Right lobe of liver (tissue), 6 donors: ENCODE data around the gene WWC2. TPM values are rescaled to one million over a fixed set of nuclear protein-coding genes. Genes with fewer than 3 reads are reported as not detected.
A peak's percentile ranks its signal among the peaks of the same experiment; 100 is the strongest.

Source experiments
- ATAC-seq, 4 donors: fragments of 200-7000 bp; cut with Tn5 transposase; one replicate each; pipeline ENCODE4 v1.9.1; 2020; ENCODE audit warnings: mild to moderate bottlenecking in 4 of 4, moderate library complexity in 4 of 4
- DNase-seq, 3 donors: peaks; one replicate each; pipeline ENCODE4 v3.0.0-alpha.2; 2020
- H3K27ac ChIP-seq, 3 donors: fragments of 200-600 bp; one replicate each; pipeline ENCODE4 v1.8.0; 2022
- H3K27me3 ChIP-seq, 2 donors: fragments of 200-600 bp; one replicate each; pipeline ENCODE4 v1.8.0; 2022
- H3K36me3 ChIP-seq, 4 donors: fragments of 200-600 bp; sonication (generic) in 1 of 4; one replicate each; pipeline versions ENCODE4 v1.5.1 to v1.8.0; 2017 to 2022; ENCODE audit warnings: control low read depth in 1 of 4
- H3K4me1 ChIP-seq, 4 donors: fragments of 200-600 bp; sonication (generic) in 1 of 4; one replicate each; pipeline versions ENCODE4 v1.5.1 to v1.8.0; 2017 to 2022; ENCODE audit warnings: control low read depth in 1 of 4
- H3K4me3 ChIP-seq, 3 donors: fragments of 200-600 bp; one replicate each; pipeline ENCODE4 v1.8.0; 2022
- H3K9me3 ChIP-seq, 4 donors: fragments of 200-600 bp; sonication (generic) in 1 of 4; one replicate each; pipeline versions ENCODE4 v1.5.1 to v1.8.0; 2017 to 2022; ENCODE audit warnings: control low read depth in 1 of 4
- POLR2A ChIP-seq: fragments of 450-650 bp; IDR thresholded peaks from one replicate; pipeline ENCODE4 v1.6.1; 2017; ENCODE audit warnings: antibody characterized with exemption, mild to moderate bottlenecking
- WGBS: methylation state at CpG from one replicate; pipeline ENCODE4 v1.1.6; 2018; ENCODE audit warnings: low coverage, low lambda C conversion rate; ENCODE audit not compliant: insufficient coverage; ENCODE audit errors: missing lambda C conversion rate; 5-methylcytosine and 5-hydroxymethylcytosine counted together
- intact Hi-C, 2 donors: fragments of 100-400 bp; cut with DNase I; formaldehyde crosslinking; loops; one replicate each; pipeline versions ENCODE4 v1.11.2 to v1.14.1; 2022
- total RNA-seq, 6 experiments: library from RNA; depleted of rRNA in 2 of 6; stranded (reverse); fragments of >200 nt in 2 of 6; fragmentation: NEBNext Ultra II Directional in 3 of 6; extraction: Animal tissue kit (Norgen Biotek cat#: 25700) in 3 of 6; gene quantifications; one replicate each; pipeline versions ENCODE4 v1.1.0 to v1.2.4, GENCODE V29; 2016 to 2023
- TF ChIP-seq, protein P1 (sequence below), 4 donors: fragments of 200-600 bp in 3 of 4; fragments of 450-650 bp in 1 of 4; IDR thresholded peaks; one replicate each; pipeline versions ENCODE4 v1.5.1 to v1.8.0; 2016 to 2022; ENCODE audit warnings: antibody characterized with exemption in 4 of 4, mild to moderate bottlenecking in 2 of 4
- donor health status: DM: no; HTN: yes; CAD: no.
- donor health status: DM: no; HTN: no; CAD: no.
- donor health status: DM: no; HTN: no; CAD: no.
- donor health status: DM: no; HTN: yes; CAD: no.
- donor health status: DM: no; HTN: yes; CAD: no.

WWC2 gene
- total RNA-seq, 6 experiments from 2014 or later = 19.5 to 48.9 (median 34.4) TPM

DNA sequence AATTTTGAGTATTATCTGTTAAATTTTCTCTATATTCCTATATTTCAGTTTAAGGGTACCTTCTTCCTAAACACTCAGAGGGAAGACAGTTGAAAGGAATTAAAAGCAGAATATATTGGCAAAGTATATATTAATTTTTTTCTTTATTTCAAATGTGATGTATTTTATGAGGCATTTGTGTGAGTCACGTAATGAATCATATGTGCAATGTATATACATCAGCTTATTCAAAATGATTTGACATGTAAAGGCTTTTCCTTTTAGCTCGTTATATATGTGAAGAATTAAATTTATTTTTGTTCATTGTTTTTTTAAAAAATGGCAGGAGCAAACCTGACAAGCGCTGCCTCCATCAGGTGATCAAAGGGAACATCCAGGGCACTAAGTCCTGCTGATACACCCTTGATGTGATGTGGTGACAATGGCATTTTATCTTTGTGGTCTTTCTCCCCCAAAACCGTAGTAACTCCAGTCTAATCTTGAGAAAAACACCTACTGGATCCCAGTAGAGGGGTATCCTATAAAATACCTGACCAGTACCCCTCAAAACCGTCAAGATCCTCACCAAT, 8.9 kb downstream of the WWC2 start:
- intact Hi-C loops = no loop called here
- Histone ChIP-seq H3K27me3 (no peaks in the 10 kb centered on the region), H3K4me1 (peaks cover 0 to 51% (median 20%) of the 10 kb centered on the region in 4 donors), H3K36me3 (no peaks in the 10 kb centered on the region), H3K9me3 (no peaks in the 10 kb centered on the region), H3K4me3 (no peak overlapping the region), H3K27ac (peak overlapping the region in 1 of 3 donors; percentile 55)
- DNase-seq = no peak
- TF ChIP-seq POLR2A = no peak
- TF ChIP-seq, protein P1, sequence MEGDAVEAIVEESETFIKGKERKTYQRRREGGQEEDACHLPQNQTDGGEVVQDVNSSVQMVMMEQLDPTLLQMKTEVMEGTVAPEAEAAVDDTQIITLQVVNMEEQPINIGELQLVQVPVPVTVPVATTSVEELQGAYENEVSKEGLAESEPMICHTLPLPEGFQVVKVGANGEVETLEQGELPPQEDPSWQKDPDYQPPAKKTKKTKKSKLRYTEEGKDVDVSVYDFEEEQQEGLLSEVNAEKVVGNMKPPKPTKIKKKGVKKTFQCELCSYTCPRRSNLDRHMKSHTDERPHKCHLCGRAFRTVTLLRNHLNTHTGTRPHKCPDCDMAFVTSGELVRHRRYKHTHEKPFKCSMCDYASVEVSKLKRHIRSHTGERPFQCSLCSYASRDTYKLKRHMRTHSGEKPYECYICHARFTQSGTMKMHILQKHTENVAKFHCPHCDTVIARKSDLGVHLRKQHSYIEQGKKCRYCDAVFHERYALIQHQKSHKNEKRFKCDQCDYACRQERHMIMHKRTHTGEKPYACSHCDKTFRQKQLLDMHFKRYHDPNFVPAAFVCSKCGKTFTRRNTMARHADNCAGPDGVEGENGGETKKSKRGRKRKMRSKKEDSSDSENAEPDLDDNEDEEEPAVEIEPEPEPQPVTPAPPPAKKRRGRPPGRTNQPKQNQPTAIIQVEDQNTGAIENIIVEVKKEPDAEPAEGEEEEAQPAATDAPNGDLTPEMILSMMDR (IDR thresholded peaks at IDR 0.05) = no peak
- 80% methylated on average over 5 of the region's 5 CpGs for WGBS
- no peak for ATAC-seq

GRCh38 chr4:183110244-183110643, 11.2 kb downstream of the WWC2 start:
- peaks cover 0 to 51% (median 23%) of the 10 kb centered on the region in 4 donors for H3K4me1 ChIP-seq
- peak overlapping the region in 2 of 3 donors; percentile 77 to 84 for H3K27ac ChIP-seq
- intact Hi-C loops = no loop called here
- TF ChIP-seq POLR2A = no peak
- TF ChIP-seq, protein P1 (IDR thresholded peaks at IDR 0.05) = no peak
- H3K4me3 ChIP-seq = no peak overlapping the region
- no peak for DNase-seq
- no peaks in the 10 kb centered on the region for H3K27me3 ChIP-seq
- no peaks in the 10 kb centered on the region for H3K36me3 ChIP-seq
- no peak for ATAC-seq
- H3K9me3 ChIP-seq = no peaks in the 10 kb centered on the region

DNA sequence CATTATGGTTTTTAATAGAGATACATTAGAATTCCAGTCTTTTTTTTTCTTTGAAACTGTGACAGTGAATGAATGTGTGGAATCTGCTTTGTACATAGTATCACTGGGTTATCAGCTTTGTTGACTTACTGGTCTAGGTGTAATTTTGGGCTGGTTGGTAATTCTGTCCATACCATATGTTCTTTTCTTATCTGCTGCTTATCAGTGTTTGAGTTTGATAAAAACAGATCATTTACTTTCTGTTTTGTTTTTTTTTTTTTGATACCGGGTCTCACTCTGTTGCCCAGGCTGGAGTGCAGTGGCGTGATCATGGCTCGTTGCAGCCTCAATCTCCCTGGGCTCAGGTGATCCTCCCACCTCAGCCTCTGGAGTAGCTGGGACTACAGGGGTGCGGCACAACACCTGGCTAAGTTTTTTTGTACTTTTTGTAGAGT, 12.4 kb downstream of the WWC2 start:
- no peak for DNase-seq
- H3K4me1 ChIP-seq = peaks cover 0 to 49% (median 23%) of the 10 kb centered on the region in 4 donors
- no peaks in the 10 kb centered on the region for H3K9me3 ChIP-seq
- no peaks in the 10 kb centered on the region for H3K36me3 ChIP-seq
- H3K4me3 ChIP-seq = peak overlapping the region; percentile 1 to 15 (median 9)
- intact Hi-C loops = no loop called here
- peak; percentile 64 to 80 (median 76) for ATAC-seq
- TF ChIP-seq POLR2A = no peak
- TF ChIP-seq, protein P1 (IDR thresholded peaks at IDR 0.05) = no peak
- peak overlapping the region; percentile 52 to 84 (median 77) for H3K27ac ChIP-seq
- 15% methylated on average over 3 of the region's 4 CpGs for WGBS
- H3K27me3 ChIP-seq = no peaks in the 10 kb centered on the region

DNA sequence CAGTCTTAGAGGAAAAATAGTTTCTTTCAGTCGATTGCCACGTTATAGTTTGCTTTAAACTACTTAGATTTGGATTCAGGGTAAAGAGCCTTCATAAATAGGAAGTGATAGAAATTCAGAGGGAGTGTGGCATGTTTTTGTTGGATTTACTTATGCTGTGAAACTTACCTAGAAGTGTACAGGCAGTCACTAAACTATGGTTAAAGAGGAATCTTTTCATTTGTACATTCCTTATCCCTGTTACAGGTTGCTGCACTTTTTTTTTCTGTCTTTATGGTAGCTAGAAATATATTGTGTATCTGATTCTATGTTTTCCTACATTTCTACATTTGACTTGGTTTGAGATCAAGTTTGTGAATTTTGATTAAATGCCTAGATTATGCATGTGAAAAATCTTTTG, 19.1 kb downstream of the WWC2 start:
- no peak for ATAC-seq
- no peaks in the 10 kb centered on the region for H3K36me3 ChIP-seq
- H3K4me3 ChIP-seq = no peak overlapping the region
- H3K27me3 ChIP-seq = no peaks in the 10 kb centered on the region
- no peaks in the 10 kb centered on the region for H3K9me3 ChIP-seq
- peaks cover 0 to 17% (median 2%) of the 10 kb centered on the region in 4 donors for H3K4me1 ChIP-seq
- DNase-seq = no peak
- intact Hi-C loops = no loop called here
- 60% methylated on average over 2 of the region's 2 CpGs for WGBS
- no peak for TF ChIP-seq POLR2A
- TF ChIP-seq, protein P1 (IDR thresholded peaks at IDR 0.05) = no peak
- no peak overlapping the region for H3K27ac ChIP-seq
